PC-3 (cell line): ENCODE results near the gene EIPR1. TPM values are rescaled to one million over a fixed set of nuclear protein-coding genes. Genes with fewer than 3 reads are reported as not detected.

Experiments
- ATAC-seq: fragments of 200-7000 bp; cut with Tn5 transposase; 2 replicates; pipeline ENCODE4 v1.9.1; 2020; ENCODE audit warnings: mild to moderate bottlenecking, moderate library complexity
- BruUV-seq: library from RNA; stranded (reverse); fragments of 400-500 nt; replicated peaks from 2 replicates; lab custom pipeline; 2021; lab: Mats Ljungman, UMichigan
- CTCF ChIA-PET: fragments of 300-600 bp; sonication (Branson Sonifier 250); formaldehyde crosslinking; loops from one replicate; lab custom pipeline; 2022; ENCODE audit warnings: antibody characterized with exemption; lab: Charles Lee
- POLR2A ChIA-PET: fragments of 300-600 bp; sonication (Branson Sonifier 250); formaldehyde crosslinking; loops from one replicate; lab custom pipeline; 2022; ENCODE audit warnings: antibody characterized with exemption; ENCODE audit not compliant: unreplicated experiment; lab: Charles Lee
- DNase-seq: peaks from one replicate; pipeline ENCODE4 v3.0.0-alpha.2; 2015
- H2AFZ ChIP-seq: fragments of 300-600 bp; sonication (generic); 2 replicates; pipeline ENCODE4 v1.6.0; 2016; ENCODE audit warnings: antibody characterized with exemption, low read length
- H3F3A ChIP-seq: fragments of 300-600 bp; sonication (generic); one replicate; pipeline ENCODE4 v1.6.0; 2017; ENCODE audit warnings: antibody characterized with exemption, low read length, control low read depth, mild to moderate bottlenecking; ENCODE audit not compliant: unreplicated experiment
- H3K27ac ChIP-seq: fragments of 300-600 bp; sonication (generic); 2 replicates; pipeline ENCODE4 v1.5.1; 2016; ENCODE audit warnings: mild to moderate bottlenecking, low read length
- H3K27me3 ChIP-seq: fragments of 300-600 bp; sonication (generic); 2 replicates; pipeline ENCODE4 v1.6.1; 2016; ENCODE audit warnings: low read length, mixed read lengths
- H3K36me3 ChIP-seq: fragments of 300-600 bp; sonication (generic); 2 replicates; pipeline ENCODE4 v1.6.1; 2016; ENCODE audit warnings: low read depth, mixed run types, low read length, mixed read lengths
- H3K4me1 ChIP-seq: fragments of 300-600 bp; sonication (generic); 2 replicates; pipeline ENCODE4 v1.5.1; 2016; ENCODE audit warnings: low read length; ENCODE audit not compliant: insufficient read depth
- H3K4me2 ChIP-seq: fragments of 300-600 bp; sonication (generic); 2 replicates; pipeline ENCODE4 v1.6.0; 2016; ENCODE audit warnings: low read length
- H3K4me3 ChIP-seq: fragments of 300-600 bp; sonication (generic); 2 replicates; pipeline ENCODE4 v1.5.1; 2016; ENCODE audit warnings: mild to moderate bottlenecking, low read length, mixed read lengths
- H3K79me2 ChIP-seq: fragments of 300-600 bp; sonication (generic); 2 replicates; pipeline ENCODE4 v1.6.1; 2017; ENCODE audit warnings: low read length, mixed read lengths
- H3K9ac ChIP-seq: fragments of 300-600 bp; sonication (generic); 2 replicates; pipeline ENCODE4 v1.6.0; 2016; ENCODE audit warnings: mild to moderate bottlenecking, low read length
- H3K9me2 ChIP-seq: fragments of 300-600 bp; sonication (generic); replicated peaks from 2 replicates; pipeline ENCODE4 v1.6.1; 2016; ENCODE audit warnings: mixed run types, low read length, mixed read lengths
- H3K9me3 ChIP-seq: fragments of 300-600 bp; sonication (generic); 2 replicates; pipeline ENCODE4 v1.6.1; 2016; ENCODE audit warnings: low read length, mixed read lengths
- H4K20me1 ChIP-seq: fragments of 300-600 bp; sonication (generic); 2 replicates; pipeline ENCODE4 v1.6.1; 2016; ENCODE audit warnings: low read length, mixed read lengths
- EZH2 ChIP-seq: fragments of 300-600 bp; sonication (generic); IDR thresholded peaks from one replicate; pipeline ENCODE4 v1.6.1; 2017; ENCODE audit warnings: antibody characterized with exemption, mild to moderate bottlenecking, low read length; ENCODE audit not compliant: unreplicated experiment
- EZH2phosphoT487 ChIP-seq: fragments of 300-600 bp; sonication (generic); IDR thresholded peaks from 2 replicates; pipeline ENCODE4 v1.6.1; 2018; ENCODE audit warnings: mild to moderate bottlenecking, antibody characterized with exemption, low read length, borderline replicate concordance
- intact Hi-C: fragments of 100-400 bp; cut with micrococcal nuclease; formaldehyde crosslinking; loops from 2 replicates; pipeline ENCODE4 v1.9.0; 2023
- total RNA-seq: library from RNA; depleted of rRNA; stranded (reverse); fragments of >200 nt; gene quantifications from 2 replicates; pipeline ENCODE4 v1.2.3, GENCODE V29; 2014
- TF ChIP-seq, protein P1 (sequence below): fragments of 300-600 bp; sonication (generic); conservative IDR thresholded peaks from 2 replicates; pipeline ENCODE4 v1.5.1; 2017; ENCODE audit warnings: antibody characterized with exemption, low read depth, mild to moderate bottlenecking, low read length

EIPR1 gene
- total RNA-seq, 1 experiment from 2014 or later, result 90.1 TPM

DNA sequence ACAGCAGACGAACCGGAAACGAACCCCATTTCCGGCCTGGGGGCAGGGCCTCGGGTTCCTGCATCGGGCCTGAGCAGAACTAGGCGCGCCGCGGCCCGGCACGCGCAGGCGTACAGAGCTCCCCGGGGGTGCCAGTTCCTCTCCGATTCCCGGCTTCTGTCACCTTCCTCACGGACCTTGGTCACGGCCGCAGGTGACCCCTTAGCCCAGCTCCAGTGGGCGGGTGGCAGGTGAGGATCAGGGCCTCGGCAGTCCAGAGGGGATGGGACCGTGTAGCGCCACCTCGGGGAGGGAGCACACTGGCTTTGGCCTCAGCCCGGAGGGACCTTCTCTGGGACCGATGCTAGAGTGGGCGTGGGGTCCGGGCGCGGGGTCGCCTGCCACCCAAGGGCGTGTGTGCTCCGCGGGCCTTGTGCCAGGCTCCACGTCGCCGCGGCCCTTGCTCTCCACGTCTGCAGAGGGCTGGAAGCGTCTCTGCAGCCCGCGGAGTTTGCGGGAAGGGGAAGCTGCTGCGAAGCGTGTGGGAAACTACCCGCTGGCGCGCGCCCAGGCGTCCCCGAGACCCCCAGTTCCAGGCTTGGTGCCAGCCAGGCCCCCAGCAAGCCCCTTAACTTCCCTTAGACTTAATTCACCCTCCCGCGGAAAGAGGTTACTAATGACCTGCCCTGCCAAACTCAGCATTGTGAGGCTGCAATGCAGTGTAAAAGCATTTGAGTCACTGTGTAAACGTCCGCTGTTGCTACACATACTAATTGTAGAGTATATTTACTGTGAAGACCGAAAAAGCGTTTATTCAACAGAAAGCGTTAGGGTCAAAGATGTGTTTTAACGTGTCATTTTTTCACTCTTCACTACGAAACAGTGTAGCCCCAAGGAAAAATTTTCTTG is 2.3 kb upstream of the EIPR1 start, which contains the start of gene TRAPPC12:
Gene TRAPPC12, plus strand, starts transcription at position 48 of the 888 bp plus-strand sequence. CDS start 7,930 bp downstream, outside the sequence.
- Histone ChIP-seq H3F3A (no peaks in the 10 kb centered on the region), H3K36me3 (peaks cover 11% of the 10 kb centered on the region), H3K27ac (peak within 1 kb of the TSS; percentile 89), H3K27me3 (no peaks in the 10 kb centered on the region), H3K9me2 (no peaks in the 10 kb centered on the region), H3K4me3 (peak within 1 kb of the TSS; percentile 92), H3K4me1 (peaks cover 26% of the 10 kb centered on the region), H3K9ac (peak within 1 kb of the TSS; percentile 97), H3K4me2 (peak within 1 kb of the TSS; percentile 97), H3K9me3 (no peaks in the 10 kb centered on the region), H4K20me1 (peaks cover 12% of the 10 kb centered on the region; the same call in 1 of the 2 replicates), H3K79me2 (peaks cover 78% of the 10 kb centered on the region), H2AFZ (peak within 1 kb of the TSS; percentile 83)
- TF ChIP-seq, protein P1, sequence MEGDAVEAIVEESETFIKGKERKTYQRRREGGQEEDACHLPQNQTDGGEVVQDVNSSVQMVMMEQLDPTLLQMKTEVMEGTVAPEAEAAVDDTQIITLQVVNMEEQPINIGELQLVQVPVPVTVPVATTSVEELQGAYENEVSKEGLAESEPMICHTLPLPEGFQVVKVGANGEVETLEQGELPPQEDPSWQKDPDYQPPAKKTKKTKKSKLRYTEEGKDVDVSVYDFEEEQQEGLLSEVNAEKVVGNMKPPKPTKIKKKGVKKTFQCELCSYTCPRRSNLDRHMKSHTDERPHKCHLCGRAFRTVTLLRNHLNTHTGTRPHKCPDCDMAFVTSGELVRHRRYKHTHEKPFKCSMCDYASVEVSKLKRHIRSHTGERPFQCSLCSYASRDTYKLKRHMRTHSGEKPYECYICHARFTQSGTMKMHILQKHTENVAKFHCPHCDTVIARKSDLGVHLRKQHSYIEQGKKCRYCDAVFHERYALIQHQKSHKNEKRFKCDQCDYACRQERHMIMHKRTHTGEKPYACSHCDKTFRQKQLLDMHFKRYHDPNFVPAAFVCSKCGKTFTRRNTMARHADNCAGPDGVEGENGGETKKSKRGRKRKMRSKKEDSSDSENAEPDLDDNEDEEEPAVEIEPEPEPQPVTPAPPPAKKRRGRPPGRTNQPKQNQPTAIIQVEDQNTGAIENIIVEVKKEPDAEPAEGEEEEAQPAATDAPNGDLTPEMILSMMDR, result peak; percentile 54
- TF ChIP-seq EZH2phosphoT487, result no peak
- BruUV-seq, result no TSS peak
- POLR2A ChIA-PET, result no interaction called here
- DNase-seq (peak; percentile 89), ATAC-seq (peak; percentile 71)
- intact Hi-C loops, result loop anchor here (5.0 kb wide), 2 partner anchors 197 to 272 kb away; partner anchors contain the start of gene RPS7
- CTCF ChIA-PET, result no interaction called here

DNA sequence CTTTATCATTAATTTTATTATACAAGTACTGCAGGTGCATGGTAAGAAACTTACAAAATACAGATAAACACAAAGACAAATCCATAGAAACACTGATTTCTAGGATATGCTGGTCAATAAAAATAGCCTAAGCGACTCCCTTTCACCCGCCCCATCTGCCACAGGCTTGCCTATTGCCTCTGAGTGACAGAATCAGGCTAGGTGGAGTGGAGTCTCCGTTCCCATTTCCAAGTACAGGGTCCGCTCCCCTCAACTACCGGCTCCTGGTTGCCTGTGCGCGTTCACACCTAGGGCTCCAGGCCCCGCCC is 1.7 kb upstream of the EIPR1 start:
- no peak for TF ChIP-seq EZH2
- TF ChIP-seq, protein P1, result no peak
- TF ChIP-seq EZH2phosphoT487, result no peak
- POLR2A ChIA-PET, result no interaction called here
- CTCF ChIA-PET, result no interaction called here
- Histone ChIP-seq H3K27ac (peak overlapping the region; percentile 89), H2AFZ (peak overlapping the region; percentile 83), H3F3A (no peaks in the 10 kb centered on the region), H4K20me1 (peaks cover 8% of the 10 kb centered on the region; the same call in 1 of the 2 replicates), H3K9ac (peak overlapping the region; percentile 97), H3K9me2 (no peaks in the 10 kb centered on the region), H3K9me3 (no peaks in the 10 kb centered on the region), H3K4me2 (peak overlapping the region; percentile 83), H3K4me3 (peak overlapping the region; percentile 92), H3K36me3 (peaks cover 8% of the 10 kb centered on the region), H3K27me3 (no peaks in the 10 kb centered on the region), H3K4me1 (peaks cover 26% of the 10 kb centered on the region), H3K79me2 (peaks cover 72% of the 10 kb centered on the region)
- intact Hi-C loops, result loop anchor here (5.0 kb wide), 2 partner anchors 198 to 273 kb away; partner anchors contain the start of gene RPS7
- no TSS peak for BruUV-seq
- no peak for ATAC-seq
- no peak for DNase-seq

DNA sequence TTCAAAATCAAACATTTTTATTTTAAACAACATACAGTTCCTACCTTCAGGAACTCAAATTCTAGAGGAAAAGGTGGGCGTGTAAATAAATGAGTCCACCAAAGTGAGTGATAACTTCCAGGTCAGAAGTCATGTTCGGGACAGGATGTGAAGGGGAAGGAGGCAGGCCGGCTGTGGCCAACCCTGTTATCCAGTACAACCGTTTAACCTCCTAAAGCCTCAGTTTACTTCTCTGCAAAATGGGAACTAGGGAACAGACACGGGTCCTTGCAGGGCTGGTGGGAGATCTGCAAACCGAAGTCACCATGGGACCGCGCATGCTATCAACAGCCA is 373 bp downstream of the EIPR1 start:
- H3K4me1 ChIP-seq, result peaks cover 26% of the 10 kb centered on the region
- peak overlapping the region; percentile 80 for H2AFZ ChIP-seq
- H3K9ac ChIP-seq, result peak overlapping the region; percentile 89
- ChIA-PET CTCF (no interaction called here), POLR2A (interaction anchor here (0.6 kb wide), 1 partner anchor 9 kb away, joined by 5 read pairs; no protein-coding TSS in a partner anchor)
- H3K79me2 ChIP-seq, result peaks cover 54% of the 10 kb centered on the region
- DNase-seq (peak; percentile 46), ATAC-seq (peak; percentile 29)
- peaks cover 8% of the 10 kb centered on the region; the same call in 1 of the 2 replicates for H4K20me1 ChIP-seq
- no peaks in the 10 kb centered on the region for H3F3A ChIP-seq
- H3K9me3 ChIP-seq, result no peaks in the 10 kb centered on the region
- TF ChIP-seq EZH2phosphoT487, result no peak
- TF ChIP-seq, protein P1, result no peak
- TF ChIP-seq EZH2, result no peak
- intact Hi-C loops, result loop anchor here (1.0 to 5.0 kb wide), 3 partner anchors 181 to 275 kb away; partner anchors contain the start of genes RNASEH1 and RPS7
- H3K27ac ChIP-seq, result peak overlapping the region; percentile 56
- TSS peak; percentile 57 for BruUV-seq
- peak overlapping the region; percentile 82 for H3K4me3 ChIP-seq
- no peaks in the 10 kb centered on the region for H3K27me3 ChIP-seq
- H3K9me2 ChIP-seq, result no peaks in the 10 kb centered on the region
- H3K36me3 ChIP-seq, result peaks cover 5% of the 10 kb centered on the region
- H3K4me2 ChIP-seq, result peak overlapping the region; percentile 97
